Tibial nerve (tissue), 4 donors: ENCODE data around the gene TIMM23. TPM values are rescaled to one million over a fixed set of nuclear protein-coding genes. Genes with fewer than 3 reads are reported as not detected.

Experiments used
- DNase-seq, 2 donors: peaks; one replicate each; pipeline ENCODE4 v3.0.0-alpha.2; 2019; ENCODE audit warnings: low spot score in 2 of 2
- H3K27ac ChIP-seq, 4 donors: fragments of 200-600 bp; sonication (generic) in 3 of 4; one replicate each; pipeline ENCODE4 v1.5.1; 2017 to 2019; ENCODE audit warnings: mild to moderate bottlenecking in 1 of 4
- H3K27me3 ChIP-seq, 2 donors: fragments of 200-600 bp; sonication (generic) in 1 of 2; one replicate each; pipeline versions ENCODE4 v1.5.1 to v1.6.0; 2017 to 2019
- H3K36me3 ChIP-seq, 3 donors: fragments of 200-600 bp; sonication (generic); one replicate each; pipeline ENCODE4 v1.5.1; 2018 to 2019
- H3K4me1 ChIP-seq, 4 donors: fragments of 200-600 bp; sonication (generic) in 3 of 4; one replicate each; pipeline ENCODE4 v1.5.1; 2017 to 2019
- H3K4me3 ChIP-seq, 4 donors: fragments of 200-600 bp; sonication (generic) in 3 of 4; one replicate each; pipeline ENCODE4 v1.5.1; 2017 to 2019; ENCODE audit warnings: mild to moderate bottlenecking in 1 of 4, moderate library complexity in 1 of 4
- H3K9me3 ChIP-seq, 4 donors: fragments of 200-600 bp; sonication (generic) in 3 of 4; one replicate each; pipeline ENCODE4 v1.5.1; 2017 to 2019
- EP300 ChIP-seq, 2 donors: sonication (generic); formaldehyde crosslinking; IDR thresholded peaks; one replicate each; pipeline ENCODE4 v1.6.1; 2017; ENCODE audit warnings: antibody characterized with exemption in 2 of 2, mild to moderate bottlenecking in 1 of 2
- POLR2A ChIP-seq, 2 donors: fragments of 450-650 bp; IDR thresholded peaks; one replicate each; pipeline ENCODE4 v1.6.1; 2017; ENCODE audit warnings: antibody characterized with exemption in 2 of 2, mild to moderate bottlenecking in 2 of 2, moderate library complexity in 2 of 2
- WGBS, 2 donors: methylation state at CpG; one replicate each; pipeline ENCODE4 v1.1.5; 2018; 5-methylcytosine and 5-hydroxymethylcytosine counted together
- total RNA-seq, 4 donors: library from RNA; depleted of rRNA; stranded (reverse); fragments of >200 nt; gene quantifications; one replicate each; pipeline ENCODE4 v1.1.0, GENCODE V29; 2016
- TF ChIP-seq, protein P1 (sequence below), 5 experiments: fragments of 200-600 bp in 3 of 5; fragments of 450-650 bp in 2 of 5; sonication (generic) in 3 of 5; IDR thresholded peaks; one replicate each; pipeline ENCODE4 v1.5.1; 2016 to 2019; ENCODE audit warnings: antibody characterized with exemption in 5 of 5, mild to moderate bottlenecking in 3 of 5, moderate library complexity in 2 of 5

The TIMM23 gene
- total RNA-seq, 4 donors from 2014 or later = 29.6 to 42.9 (median 35.7) TPM

DNA sequence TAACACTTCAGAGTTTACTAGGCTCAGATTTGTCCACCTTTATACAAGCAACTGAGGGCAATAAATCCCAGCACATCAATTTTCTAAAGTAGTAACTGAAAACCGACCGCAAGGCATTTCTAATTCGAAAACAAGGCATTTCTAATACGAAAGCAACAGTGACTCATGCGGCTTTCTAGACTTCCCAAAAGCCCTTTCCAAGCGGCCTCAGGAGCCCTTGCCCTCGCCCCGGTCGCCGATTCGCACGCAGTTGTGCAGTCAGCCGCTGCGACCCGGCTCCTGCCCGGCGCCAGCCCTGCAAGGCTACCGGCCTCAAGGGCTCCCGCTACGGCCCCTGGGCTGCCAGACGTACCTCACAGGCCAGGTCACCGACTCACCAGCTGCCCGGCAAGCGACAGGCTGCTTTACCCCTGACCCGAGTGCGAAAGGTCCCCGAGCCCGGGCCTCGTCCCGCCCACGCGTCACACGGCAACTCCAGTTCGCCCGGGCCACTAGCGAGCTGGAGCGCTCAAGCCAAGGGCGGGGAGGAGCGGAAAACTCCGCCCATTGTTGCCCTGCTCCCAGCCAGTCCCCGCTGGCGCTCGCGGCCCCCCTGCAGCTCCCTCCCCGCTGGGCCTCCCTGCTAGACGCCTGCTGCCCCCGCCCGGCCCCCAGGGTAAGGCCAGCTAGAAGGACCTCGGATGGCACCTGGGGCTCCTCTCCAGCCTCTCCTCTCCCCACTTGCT lies 50.9 kb downstream of the TIMM23 start:
- peak in 1 of 2 donors; percentile 41 for TF ChIP-seq POLR2A (IDR thresholded peaks at IDR 0.05)
- TF ChIP-seq, protein P1, sequence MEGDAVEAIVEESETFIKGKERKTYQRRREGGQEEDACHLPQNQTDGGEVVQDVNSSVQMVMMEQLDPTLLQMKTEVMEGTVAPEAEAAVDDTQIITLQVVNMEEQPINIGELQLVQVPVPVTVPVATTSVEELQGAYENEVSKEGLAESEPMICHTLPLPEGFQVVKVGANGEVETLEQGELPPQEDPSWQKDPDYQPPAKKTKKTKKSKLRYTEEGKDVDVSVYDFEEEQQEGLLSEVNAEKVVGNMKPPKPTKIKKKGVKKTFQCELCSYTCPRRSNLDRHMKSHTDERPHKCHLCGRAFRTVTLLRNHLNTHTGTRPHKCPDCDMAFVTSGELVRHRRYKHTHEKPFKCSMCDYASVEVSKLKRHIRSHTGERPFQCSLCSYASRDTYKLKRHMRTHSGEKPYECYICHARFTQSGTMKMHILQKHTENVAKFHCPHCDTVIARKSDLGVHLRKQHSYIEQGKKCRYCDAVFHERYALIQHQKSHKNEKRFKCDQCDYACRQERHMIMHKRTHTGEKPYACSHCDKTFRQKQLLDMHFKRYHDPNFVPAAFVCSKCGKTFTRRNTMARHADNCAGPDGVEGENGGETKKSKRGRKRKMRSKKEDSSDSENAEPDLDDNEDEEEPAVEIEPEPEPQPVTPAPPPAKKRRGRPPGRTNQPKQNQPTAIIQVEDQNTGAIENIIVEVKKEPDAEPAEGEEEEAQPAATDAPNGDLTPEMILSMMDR (IDR thresholded peaks at IDR 0.05) = peak in 1 of 5 experiments; percentile 20
- peak in 1 of 2 donors; percentile 82 for TF ChIP-seq EP300 (IDR thresholded peaks at IDR 0.05)
- H3K27ac ChIP-seq = peak overlapping the region; percentile 47 to 94 (median 88)
- WGBS, 2 donors = 0% methylated on average over 21 to 27 of the region's 49 CpGs

DNA sequence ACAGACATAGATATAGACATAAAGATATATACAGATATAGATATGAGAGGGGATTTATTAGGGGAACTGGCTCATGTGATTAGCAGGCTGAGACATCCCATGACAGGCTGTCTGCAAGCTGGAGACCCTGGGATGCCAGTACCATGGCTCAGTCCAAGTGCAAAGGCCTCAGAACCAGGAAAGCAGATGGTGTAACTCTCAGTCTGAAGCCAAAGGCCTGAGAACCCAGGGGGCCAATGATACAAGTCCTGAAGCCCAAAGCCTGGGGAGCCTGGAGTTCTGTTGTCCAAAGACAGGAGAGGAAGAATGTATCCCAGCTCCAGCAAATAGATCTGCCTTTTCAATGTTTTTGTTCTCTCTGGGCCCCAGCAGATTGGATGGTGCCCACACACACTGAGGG lies 52.7 kb downstream of the TIMM23 start:
- no peak for TF ChIP-seq POLR2A (IDR thresholded peaks at IDR 0.05)
- TF ChIP-seq, protein P1 (IDR thresholded peaks at IDR 0.05) = no peak
- peak overlapping the region in 2 of 4 donors; percentile 27 to 94 for H3K27ac ChIP-seq
- H3K9me3 ChIP-seq = no peaks in the 10 kb centered on the region
- H3K36me3 ChIP-seq = no peaks in the 10 kb centered on the region
- no peak for DNase-seq
- H3K4me3 ChIP-seq = no peak overlapping the region
- H3K4me1 ChIP-seq = peaks cover 4 to 96% (median 52%) of the 10 kb centered on the region in 4 donors
- H3K27me3 ChIP-seq = no peaks in the 10 kb centered on the region

More for the DNA sequence above, 50.9 kb downstream of the TIMM23 start:
- no peaks in the 10 kb centered on the region for H3K27me3 ChIP-seq
- peaks cover 0 to 97% (median 52%) of the 10 kb centered on the region in 4 donors for H3K4me1 ChIP-seq
- no peaks in the 10 kb centered on the region for H3K9me3 ChIP-seq
- DNase-seq = peak; percentile 76 to 79
- H3K4me3 ChIP-seq = peak overlapping the region; percentile 35 to 77 (median 70)
- H3K36me3 ChIP-seq = no peaks in the 10 kb centered on the region

DNA sequence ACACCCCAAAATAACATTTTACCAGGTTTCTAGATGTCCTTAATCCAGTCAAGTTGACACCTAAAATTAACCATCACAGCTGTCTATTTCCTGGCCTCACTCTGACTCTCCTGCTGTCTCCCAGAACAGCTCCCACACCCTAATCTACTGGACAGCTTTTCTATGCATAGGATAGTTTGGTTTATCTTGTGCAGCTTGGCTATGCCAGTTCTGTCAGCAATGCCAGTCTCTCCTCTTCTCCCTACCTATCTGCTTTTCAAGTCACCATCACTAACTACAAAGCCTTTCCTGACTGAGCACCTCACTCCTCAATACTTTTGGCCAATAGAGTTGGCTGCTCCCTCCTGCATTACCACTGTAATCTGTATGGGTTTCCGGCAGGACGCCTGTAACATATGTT lies 53.1 kb downstream of the TIMM23 start:
- no peaks in the 10 kb centered on the region for H3K27me3 ChIP-seq
- H3K36me3 ChIP-seq = no peaks in the 10 kb centered on the region
- no peak overlapping the region for H3K4me3 ChIP-seq
- peak overlapping the region in 1 of 4 donors; percentile 27 for H3K27ac ChIP-seq
- H3K9me3 ChIP-seq = no peaks in the 10 kb centered on the region
- peaks cover 4 to 92% (median 48%) of the 10 kb centered on the region in 4 donors for H3K4me1 ChIP-seq
- no peak for DNase-seq
- WGBS, 2 donors = 67 to 79% methylated on average over 2 of the region's 2 CpGs
- TF ChIP-seq EP300 (IDR thresholded peaks at IDR 0.05) (no peak), POLR2A (IDR thresholded peaks at IDR 0.05) (no peak)
- TF ChIP-seq, protein P1 (IDR thresholded peaks at IDR 0.05) = no peak

DNA sequence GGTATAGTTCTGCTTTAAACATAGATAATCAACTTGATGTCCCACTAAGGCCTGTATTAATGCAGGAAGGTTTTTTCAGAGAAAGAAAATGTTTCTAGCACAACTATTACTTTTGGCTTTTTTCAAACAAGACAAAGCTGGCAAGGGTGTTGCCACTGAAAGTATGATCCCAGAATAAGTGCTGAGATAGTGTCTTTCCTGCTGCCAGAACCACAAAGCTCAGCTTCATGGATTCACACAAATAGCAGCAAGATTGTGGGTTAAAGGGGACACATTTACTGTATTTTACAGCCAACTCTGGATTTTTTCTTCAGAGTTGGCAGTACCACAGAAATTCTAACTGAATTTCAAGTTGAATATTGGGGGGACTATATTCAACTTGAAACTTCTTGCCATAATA lies 53.8 kb downstream of the TIMM23 start:
- DNase-seq = no peak
- Histone ChIP-seq H3K27ac (no peak overlapping the region), H3K27me3 (no peaks in the 10 kb centered on the region), H3K4me1 (peaks cover 4 to 88% (median 46%) of the 10 kb centered on the region in 4 donors), H3K4me3 (no peak overlapping the region), H3K36me3 (no peaks in the 10 kb centered on the region), H3K9me3 (no peaks in the 10 kb centered on the region)
- TF ChIP-seq POLR2A (IDR thresholded peaks at IDR 0.05) (no peak), EP300 (IDR thresholded peaks at IDR 0.05) (no peak)
- TF ChIP-seq, protein P1 (IDR thresholded peaks at IDR 0.05) = no peak
